RPMI8226 (cell line): Measurements from ENCODE around the gene PTPRQ.
A peak's percentile ranks its signal among the peaks of the same experiment; 100 is the strongest.
"Not testable (repeated sequence)": the region's sequence is repeated elsewhere in the genome, so short reads cannot be mapped to it uniquely, and the experiment has no call there.

Experiments
- DNase-seq: peaks from one replicate; pipeline ENCODE4 v3.0.0-alpha.2; 2015

Gene PTPRQ

DNA sequence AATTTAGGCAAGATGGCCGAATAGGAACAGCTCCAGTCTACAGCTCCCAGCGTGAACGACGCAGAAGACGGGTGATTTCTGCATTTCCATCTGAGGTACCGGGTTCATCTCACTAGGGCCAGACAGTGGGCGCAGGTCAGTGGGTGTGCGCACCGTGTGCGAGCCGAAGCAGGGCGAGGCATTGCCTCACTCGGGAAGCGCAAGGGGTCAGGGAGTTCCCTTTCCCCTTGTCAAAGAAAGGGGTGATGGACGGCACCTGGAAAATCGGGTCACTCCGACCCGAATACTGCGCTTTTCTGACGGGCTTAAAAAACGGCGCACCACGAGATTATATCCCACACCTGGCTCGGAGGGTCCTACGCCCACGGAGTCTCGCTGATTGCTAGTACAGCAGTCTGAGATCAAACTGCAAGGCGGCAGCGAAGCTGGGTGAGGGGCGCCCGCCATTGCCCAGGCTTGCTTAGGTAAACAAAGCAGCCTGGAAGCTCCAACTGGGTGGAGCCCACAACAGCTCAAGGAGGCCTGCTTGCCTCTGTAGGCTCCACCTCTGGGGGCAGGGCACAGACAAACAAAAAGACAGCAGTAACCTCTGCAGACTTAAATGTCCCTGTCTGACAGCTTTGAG is 33.6 kb downstream of the PTPRQ start:
- not testable (repeated sequence) for DNase-seq

DNA sequence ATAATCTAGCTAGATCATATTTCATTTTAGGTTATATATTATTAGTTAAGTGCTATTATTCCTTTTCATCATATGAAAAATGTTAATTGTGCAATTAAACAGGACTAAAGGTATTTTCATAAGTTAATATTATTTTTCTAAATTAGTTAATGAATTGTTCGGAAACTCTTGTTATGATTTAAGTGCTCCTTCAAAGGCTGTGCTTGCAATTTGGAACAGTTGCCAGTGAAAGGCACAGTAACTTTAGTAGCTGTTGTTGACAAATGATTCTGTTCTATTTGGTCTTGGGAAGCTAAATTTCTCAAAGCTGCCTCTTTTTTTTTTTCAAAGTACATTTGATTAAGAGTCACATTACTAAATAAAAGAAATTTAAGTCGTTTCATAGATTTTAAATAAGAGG is 40.7 kb downstream of the PTPRQ start:
- peak; percentile 11 for DNase-seq

DNA sequence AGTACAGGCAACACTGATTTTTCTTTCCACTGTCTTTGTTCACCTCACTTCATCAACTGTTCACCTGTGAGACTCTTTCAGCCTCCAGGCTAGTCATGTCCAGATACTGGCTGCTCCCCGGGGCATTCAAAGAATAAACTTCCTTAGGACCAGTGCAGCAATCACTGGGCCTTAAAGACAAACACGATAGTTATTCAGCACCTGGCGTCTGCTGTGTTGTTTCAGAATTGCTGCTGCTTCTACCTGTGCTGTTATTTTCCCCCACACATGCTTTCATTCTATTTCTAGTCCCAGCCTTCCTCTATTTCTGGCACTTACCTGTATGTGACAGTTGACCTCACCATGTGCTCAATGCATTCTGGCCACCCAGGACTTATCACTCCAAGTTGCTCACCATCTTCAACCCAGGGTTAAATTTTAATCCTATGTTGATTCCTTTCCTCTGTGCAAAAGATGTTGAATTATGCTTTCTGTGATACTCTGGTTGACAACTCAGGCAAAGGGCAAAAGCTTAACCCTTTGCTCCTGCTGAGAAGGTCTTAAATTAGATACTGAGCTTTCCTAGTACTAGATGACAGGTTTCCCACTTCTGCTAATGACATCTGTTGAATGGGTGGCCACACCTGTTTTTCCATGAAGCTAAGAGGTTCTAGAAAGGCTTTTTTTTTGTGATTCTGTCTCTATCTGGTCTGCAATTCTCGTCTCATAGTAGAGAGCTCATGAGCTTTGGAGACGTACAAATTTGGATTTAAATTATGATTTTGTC is 41.4 kb downstream of the PTPRQ start:
- peak; percentile 74 for DNase-seq

DNA sequence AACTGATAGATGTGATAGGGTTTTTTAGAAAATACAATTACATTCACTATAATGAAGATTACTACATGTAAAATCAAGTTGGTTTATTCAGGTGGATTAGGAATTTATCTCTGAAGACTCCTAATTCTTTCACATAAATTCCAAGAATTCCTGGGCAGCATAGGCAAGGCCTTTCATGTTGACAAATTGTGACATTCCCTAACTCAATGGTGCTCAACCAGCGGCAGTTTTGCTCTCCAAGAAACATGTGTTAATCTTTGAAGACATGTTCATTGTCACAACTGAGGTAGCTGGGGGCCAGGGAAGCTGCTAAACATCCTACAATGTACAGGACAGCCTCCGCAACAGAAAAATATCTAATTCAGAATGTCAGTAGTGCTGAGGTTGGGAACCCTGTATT is 46.3 kb downstream of the PTPRQ start:
- DNase-seq, result no peak

DNA sequence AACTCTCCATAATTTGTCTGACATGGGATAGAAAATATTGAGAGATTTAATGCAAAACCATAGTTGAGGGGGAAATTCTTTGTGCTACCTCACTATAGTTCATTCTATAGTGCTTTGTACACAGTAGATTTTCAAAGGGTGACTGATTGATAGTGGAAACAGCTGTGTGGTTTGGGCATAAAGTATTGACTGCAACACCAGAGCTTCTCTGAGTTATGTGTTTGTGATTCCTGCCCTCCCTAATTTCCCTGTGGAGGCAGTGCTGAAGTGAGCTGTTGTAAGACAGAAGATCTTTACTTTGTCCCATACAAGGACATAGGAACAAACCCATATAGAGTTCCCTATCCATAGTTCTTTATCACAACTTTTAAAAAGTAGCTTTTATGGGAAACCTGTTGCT is 47.1 kb downstream of the PTPRQ start:
- DNase-seq, result no peak

DNA sequence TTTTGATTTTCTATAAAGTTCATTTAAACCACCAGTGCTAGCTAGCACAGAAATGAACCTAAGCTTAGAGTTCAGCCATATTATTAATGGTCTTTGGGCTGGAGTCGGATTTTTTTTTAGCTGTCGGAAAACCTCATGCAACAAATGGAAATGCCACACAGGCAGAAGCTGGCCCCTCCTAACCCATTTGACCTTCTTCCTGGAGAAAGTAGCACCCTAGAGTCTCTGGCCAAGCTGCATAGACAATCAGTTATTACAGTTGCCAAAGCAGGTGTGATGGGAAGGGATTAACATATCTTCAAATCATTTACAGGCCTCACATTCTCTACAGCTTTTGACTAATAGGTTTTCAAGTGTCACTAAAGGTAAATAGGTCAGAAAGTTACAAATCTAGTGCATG is 49.4 kb downstream of the PTPRQ start:
- DNase-seq, result no peak

DNA sequence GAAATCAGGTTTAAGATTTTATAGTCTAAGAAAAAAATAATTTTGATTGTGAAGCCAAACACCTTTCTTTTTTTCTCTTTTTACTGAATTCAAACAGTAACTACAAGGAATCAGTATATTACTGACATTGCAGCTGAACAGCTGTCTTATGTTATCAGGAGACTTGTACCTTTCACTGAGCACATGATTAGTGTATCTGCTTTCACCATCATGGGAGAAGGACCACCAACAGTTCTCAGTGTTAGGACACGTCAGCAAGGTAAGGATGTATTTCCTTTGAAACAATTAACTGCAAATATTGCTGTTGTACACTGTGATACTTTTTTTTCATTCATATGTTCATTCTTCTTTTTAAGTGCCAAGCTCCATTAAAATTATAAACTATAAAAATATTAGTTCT is 50.8 kb downstream of the PTPRQ start:
- no peak for DNase-seq

DNA sequence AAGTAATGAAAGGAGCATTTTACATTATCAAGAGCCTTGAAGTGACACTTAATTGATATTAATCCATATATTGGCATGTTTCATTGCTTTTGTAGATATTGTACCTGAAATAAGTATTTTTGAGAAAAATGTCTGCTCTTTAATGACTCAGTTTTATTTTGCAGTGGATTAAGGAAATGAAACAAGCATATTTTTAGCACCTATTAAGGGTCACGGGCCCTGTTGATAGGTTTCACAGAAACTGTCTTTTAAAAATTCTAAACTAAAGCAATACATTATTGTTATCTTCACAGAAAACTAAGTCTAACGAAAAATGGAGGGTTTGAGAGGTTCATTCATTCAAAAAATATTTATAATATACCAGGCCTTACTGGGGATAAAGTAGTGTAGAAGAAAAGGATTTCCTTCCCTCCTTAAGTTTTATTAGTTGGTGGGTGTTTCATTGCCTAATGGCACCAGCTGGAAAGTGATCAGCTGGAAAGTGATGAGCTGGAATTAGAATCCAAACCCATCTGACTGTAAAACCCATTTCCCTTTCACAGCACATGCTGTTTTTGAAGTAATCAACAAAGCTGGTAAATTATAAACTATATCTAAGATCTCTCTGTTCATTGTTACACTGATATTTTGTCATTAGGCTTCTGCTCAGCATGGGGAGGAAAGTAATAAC is 54.2 kb downstream of the PTPRQ start:
- DNase-seq, result peak; percentile 25

DNA sequence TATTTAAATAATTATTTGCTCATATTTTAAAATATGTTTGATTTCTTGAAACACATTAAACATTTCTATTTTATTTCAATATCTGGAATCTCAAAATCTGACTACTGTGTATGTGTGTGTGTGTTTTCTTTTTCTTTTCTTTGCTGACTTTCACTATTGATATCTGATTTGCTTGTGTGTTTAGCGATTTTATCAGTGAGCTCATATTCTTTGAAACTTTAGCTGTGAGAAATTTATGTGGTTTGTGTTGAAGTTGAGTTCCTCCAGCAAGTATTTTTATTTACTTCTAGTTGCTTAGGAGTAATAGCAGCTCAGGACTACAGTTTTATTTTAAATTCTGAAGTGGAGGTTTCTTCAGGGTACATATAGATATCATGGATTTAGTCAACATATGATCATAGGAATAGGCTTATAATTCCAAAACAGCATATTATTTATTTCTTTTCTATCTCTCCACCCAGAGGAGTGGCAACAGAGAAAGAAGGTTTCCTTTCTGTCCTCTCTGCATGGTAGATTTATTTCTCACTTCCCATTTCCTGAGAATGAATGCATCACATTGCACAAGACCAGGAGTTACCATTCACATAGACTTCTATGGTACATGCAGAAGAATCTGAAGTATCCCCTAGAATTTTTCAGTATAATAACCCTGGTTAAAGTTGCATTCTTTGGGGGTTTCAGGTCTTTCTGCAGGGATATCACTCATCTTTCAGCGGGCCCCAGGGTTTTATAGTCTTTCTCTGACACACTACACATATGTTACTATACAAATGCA is 60.5 kb downstream of the PTPRQ start:
- DNase-seq, result peak; percentile 26

DNA sequence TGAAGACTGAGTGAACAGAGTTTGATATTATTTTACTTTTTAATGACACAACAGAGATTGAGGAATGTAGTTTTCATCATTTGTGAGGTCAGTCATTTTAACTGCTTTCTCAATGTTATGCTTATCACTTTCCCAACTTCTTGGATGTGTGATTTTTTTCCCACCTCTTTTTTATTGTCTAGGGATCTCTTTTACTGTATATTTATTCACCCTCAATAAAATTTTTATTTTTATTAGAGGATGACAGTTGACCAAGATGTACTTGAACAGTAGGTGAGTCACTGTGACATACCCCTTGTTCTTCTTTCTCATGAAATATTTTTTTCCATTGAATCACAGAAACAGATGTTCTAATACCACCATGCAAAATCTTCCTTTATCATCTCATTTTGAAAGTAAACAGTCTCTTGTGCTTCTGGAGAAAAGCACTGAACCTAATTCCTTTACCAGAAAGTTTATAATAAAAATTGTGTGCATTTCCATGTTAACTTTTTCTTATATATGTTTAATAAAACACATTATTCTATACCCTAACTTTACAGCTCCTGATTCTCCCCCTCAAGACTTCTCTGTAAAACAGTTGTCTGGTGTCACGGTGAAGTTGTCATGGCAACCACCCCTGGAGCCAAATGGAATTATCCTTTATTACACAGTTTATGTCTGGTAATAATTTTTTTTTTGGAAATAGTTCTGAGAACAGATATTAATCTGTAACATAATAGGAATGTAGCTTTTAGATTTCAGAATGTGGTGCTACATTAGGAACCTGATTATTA is 65.9 kb downstream of the PTPRQ start:
- no peak for DNase-seq

DNA sequence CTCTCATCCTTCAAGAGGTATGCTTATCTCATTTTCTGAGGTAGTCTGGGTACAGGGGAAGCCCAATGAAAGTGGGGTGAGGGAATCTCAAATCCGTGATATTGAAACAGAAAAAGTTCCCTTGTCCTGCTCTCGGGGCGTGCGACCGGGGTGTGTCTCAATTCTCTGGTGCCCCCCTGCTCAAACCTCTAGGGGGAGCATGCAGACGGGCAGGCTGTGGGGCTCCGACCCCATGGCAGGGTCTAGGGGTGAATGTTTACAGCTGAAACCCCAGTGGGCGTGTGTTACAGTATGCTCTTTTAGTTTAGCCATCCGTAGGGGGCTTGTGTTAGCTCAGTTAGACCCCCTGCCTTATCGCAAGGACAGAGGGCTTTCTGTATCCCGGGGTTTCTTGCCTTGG is 68.7 kb downstream of the PTPRQ start:
- DNase-seq, result no peak

DNA sequence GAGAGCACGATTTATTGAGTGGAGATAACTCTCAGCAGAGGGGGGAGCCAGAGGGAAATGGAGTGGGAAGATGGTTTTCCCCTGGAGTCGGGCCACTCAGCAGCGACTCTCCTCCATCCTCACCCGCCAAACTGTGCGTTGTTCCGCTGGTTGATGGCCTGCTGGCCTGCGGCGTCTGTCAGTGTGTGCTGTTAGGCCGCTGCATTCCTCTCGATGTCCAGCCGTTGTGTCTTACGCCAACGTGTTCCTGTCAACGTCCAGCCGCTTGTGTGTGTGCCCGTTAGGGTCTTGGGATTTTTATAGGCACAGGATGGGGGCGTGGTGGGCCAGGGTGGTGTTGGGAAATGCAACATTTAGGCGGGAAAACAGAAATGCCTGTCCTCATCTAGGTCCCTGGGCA is 69.2 kb downstream of the PTPRQ start:
- DNase-seq, result no peak

DNA sequence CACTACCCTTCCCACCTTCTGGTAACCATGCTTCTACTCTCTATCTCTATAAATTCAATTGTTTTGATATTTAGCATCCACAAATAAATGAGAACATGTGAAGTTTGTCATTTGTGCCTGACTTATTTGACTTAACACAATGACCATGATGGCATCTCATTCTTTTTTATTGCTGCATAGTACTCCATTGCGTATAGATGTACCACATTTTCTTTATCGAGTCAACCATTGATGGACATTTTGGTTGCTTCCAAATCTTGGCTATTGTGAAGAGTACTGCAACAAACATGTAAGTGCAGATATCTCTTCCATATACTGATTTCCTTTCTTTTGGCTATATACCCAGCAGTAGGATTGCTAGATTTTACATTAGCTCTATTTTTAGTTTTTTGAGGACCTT is 73.6 kb downstream of the PTPRQ start:
- no peak for DNase-seq

DNA sequence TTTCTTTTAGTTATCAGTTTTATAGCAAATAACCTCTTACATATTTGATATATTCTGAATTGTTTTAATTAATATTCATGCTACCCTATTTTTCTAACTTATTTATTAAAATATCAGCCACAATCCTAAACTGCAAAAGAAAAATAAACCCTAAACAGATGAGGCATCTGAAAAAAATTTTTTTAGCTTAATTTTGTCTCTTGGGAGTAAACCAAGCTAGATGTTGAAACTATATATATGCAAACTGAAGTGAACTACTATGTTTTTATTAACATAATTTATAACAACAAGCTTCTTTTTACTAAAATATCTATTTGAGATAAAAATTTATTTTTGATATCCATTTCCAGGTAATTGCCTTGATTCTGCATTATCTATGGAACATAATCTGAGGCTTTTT is 87.6 kb downstream of the PTPRQ start:
- no peak for DNase-seq

DNA sequence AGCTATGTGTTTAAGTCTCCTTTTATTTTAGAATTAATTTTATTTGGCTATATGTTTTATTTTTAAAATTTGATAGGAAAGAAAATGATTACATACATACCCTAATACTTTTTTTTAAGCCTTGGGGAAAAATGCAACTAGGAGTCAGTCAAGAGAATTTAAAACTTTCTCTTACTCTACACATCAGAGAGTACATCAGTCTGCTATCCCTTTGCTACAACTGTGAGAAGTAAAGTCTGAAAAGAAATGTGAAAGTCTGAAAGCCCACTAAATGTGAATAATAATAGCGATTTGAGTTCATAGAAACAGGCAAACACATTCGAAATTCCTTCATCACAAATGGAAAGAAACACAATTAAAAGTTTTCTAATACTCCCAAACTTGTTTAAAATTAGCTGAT is 95.0 kb downstream of the PTPRQ start:
- DNase-seq, result no peak

DNA sequence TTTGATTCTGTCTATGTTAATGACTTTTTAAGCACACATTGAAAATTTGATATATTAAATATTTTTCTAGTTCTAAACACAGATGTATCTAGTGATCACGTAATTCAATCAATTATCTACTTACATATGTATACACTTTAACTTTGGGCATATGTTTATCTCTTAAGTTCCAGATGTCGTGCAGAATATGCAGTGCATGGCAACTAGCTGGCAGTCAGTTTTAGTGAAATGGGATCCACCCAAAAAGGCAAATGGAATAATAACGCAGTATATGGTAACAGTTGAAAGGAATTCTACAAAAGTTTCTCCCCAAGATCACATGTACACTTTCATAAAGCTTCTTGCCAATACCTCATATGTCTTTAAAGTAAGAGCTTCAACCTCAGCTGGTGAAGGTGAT is 105.3 kb downstream of the PTPRQ start:
- DNase-seq, result no peak

DNA sequence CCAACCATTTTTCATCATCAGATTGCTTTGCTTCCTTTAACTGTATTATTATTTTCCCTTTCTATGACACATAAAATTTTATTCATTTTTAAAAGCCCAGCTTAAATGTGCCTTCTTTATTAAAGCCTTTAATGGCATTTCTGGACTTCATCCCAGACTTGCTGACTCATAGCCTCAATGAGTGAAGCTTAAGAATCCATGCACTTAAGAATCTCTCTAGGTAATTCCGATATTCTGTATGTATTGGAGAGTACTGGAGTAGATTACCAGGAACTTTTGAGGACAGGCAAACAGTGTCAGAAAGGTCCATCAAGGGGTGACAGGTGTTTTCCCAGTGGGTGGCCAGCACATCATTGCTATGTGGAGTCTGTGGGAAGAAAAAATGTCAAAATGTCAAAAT is 107.9 kb downstream of the PTPRQ start:
- no peak for DNase-seq

DNA sequence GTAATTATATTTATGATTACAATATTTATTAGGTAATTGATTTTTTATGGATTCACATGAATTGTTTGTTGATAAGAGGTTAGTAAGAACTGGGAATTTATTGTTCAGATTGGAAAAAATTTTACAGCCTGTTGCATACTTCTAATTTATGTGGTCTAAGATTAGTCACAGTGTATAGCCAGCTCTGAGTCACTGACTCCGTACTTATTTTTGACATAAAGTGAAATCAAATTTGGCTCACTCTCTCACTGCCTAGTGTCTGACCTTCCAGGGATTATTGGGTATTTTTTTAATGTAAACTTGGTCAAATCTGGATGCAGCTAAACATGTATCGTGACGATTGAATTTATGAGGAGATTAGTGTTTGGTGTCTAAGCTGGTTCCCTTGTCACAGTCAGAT is 109.3 kb downstream of the PTPRQ start:
- DNase-seq, result no peak

DNA sequence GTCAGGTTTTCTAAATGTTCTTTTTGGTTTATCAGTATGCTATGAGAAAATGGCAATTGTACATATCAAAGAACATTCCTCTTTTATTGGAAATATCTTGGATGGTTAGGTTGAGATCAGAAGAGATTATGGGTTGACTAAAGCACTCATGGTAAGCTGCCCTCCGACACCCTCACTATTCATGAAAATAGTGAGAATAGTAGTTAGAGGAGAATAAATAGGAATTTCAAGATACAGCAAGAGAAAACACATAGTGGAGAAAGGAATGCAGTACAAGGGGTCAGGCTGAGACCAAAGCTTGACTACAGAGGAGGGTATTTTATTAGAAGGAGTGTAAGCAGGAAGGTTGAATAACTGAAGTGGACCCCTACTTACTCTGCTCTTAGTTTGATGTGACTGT is 112.5 kb downstream of the PTPRQ start:
- DNase-seq, result no peak

DNA sequence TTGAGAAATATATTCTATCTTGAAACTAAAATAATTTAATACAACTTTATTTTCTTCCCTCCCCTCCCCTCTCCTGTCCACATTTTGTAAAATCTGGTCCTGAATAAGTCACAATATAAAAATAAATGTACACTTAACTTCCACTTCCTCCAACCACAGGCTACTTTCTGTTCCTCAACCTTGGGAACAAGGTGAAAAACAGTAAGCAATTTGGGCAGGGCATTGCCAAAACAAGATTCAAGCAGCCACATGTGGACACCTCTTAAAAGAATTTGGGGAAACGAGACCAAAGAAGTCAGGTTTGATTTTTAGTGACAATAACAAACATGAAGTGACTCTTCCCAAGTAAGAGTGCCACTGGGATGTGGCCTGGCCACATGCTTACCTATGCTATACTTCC is 115.7 kb downstream of the PTPRQ start:
- DNase-seq, result peak; percentile 76

DNA sequence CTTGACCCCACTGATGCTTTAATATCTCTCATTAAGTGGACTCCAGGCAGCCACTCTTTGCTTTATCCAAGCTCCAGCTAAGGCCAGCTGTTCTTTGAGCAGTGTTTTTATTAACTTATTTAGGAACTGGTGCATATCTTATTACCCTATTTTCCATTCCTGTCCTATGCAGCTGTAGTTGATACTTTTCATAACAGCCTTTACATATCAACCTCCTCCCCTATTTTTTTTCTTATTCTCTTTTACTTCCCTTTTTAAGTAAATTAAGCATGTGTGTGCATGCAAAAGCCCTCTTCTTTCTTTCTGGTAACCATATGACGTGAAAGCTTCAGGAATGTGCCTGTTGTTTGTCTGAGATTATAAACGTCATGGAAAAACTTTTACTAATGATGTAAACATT is 121.2 kb downstream of the PTPRQ start:
- peak; percentile 35 for DNase-seq

DNA sequence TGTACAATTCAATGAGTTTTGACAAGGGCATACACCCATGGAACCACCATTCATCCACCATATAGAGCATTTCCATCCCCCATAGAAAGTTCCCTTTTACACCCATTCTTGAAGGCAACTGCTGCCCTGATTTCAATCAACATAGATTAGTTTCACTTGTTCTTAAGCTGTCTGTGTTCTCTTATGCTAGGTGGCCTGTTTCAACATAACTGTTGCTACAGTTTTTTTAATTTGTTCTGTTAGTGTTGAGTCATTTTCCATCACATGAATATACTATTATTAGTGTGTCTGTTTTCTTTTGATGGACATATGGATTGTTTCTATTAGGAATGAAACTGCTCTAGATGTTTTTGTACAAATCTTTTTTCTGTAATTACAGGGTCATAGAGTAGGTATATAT is 123.4 kb downstream of the PTPRQ start:
- peak; percentile 12 for DNase-seq
